DOHH2 (cell line): Measurements from ENCODE around the gene SLC45A3.

Experiments
- EZH2phosphoT487 ChIP-seq: fragments of 200-600 bp; sonication (generic); IDR thresholded peaks from 2 replicates; pipeline ENCODE4 v1.6.1; 2017; ENCODE audit warnings: borderline replicate concordance, mild to moderate bottlenecking, antibody characterized with exemption, low read length, moderate library complexity, mixed read lengths
- TF ChIP-seq, protein P1 (sequence below): fragments of 200-600 bp; sonication (generic); IDR thresholded peaks from one replicate; pipeline ENCODE4 v1.5.1; 2014; ENCODE audit warnings: antibody characterized with exemption, mild to moderate bottlenecking, low read depth, low read length; ENCODE audit not compliant: poor library complexity, severe bottlenecking

DNA sequence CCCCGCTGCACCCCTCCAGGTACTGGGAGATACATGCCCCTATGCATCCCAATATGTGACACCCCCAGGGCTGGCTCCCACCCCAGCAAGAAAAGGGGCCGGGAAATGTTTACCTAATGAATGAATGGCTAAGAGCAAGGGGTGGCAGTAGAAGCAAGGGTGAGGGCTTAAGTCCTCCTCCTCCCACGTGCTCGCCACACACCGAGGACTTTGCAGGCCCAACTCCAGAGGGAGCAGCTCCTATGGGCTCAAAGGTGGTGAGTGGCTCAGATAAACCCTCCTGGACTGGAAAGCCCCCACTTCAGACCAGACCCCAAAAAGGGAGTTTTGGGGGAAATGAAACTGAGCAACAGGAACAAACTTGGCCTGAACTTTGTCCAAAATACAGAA is 11.4 kb downstream of the SLC45A3 start:
- TF ChIP-seq, protein P1, sequence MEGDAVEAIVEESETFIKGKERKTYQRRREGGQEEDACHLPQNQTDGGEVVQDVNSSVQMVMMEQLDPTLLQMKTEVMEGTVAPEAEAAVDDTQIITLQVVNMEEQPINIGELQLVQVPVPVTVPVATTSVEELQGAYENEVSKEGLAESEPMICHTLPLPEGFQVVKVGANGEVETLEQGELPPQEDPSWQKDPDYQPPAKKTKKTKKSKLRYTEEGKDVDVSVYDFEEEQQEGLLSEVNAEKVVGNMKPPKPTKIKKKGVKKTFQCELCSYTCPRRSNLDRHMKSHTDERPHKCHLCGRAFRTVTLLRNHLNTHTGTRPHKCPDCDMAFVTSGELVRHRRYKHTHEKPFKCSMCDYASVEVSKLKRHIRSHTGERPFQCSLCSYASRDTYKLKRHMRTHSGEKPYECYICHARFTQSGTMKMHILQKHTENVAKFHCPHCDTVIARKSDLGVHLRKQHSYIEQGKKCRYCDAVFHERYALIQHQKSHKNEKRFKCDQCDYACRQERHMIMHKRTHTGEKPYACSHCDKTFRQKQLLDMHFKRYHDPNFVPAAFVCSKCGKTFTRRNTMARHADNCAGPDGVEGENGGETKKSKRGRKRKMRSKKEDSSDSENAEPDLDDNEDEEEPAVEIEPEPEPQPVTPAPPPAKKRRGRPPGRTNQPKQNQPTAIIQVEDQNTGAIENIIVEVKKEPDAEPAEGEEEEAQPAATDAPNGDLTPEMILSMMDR, result peak; percentile 21
- no peak for TF ChIP-seq EZH2phosphoT487
